K562 (cell line): ENCODE results near the gene RAPSN. TPM values are rescaled to one million over a fixed set of nuclear protein-coding genes. Genes with fewer than 3 reads are reported as not detected.

Experiments used
- ARID1B ChIP-seq: fragments of 450-650 bp; IDR thresholded peaks from 2 replicates; pipeline ENCODE4 v1.6.1; 2016; ENCODE audit warnings: antibody characterized with exemption, mild to moderate bottlenecking, inconsistent platforms
- PHF8 ChIP-seq: fragments of 200-600 bp; sonication (generic); IDR thresholded peaks from 2 replicates; pipeline ENCODE4 v1.6.1; 2012; ENCODE audit warnings: mixed run types, mild to moderate bottlenecking, inconsistent platforms, low read length, moderate library complexity, borderline replicate concordance
- polyA plus RNA-seq, 8 experiments: library from polyadenylated mRNA; depleted of rRNA in 4 of 8; stranded (reverse) in 5 of 8; unstranded in 3 of 8; fragments of >200 nt; fragmentation: Nextera tagmentation in 2 of 8; fragmentation: Illumina TruSeq in 1 of 8; extraction: Ambion mirVana in 2 of 8; extraction: Trizol in 1 of 8; gene quantifications; 2 replicates each; pipeline versions ENCODE4 v1.2.1 to v1.2.3, GENCODE V29; 2011 to 2014; ENCODE audit warnings: inconsistent platforms in 1 of 8, missing spikeins in 1 of 8
- total RNA-seq, 7 experiments: library from RNA; depleted of rRNA in 6 of 7; stranded (reverse); fragments of >200 nt in 6 of 7; fragmentation: Illumina TruSeq in 2 of 7; extraction: Trizol in 2 of 7; gene quantifications; 2 replicates each; pipeline versions ENCODE4 v1.2.1 to v1.2.3, GENCODE V29; 2011 to 2021; ENCODE audit warnings: low replicate concordance in 1 of 7
- TF ChIP-seq, protein P1 (sequence below): fragments of 250-450 bp; sonication (Bioruptor Pico); IDR thresholded peaks from 2 replicates; pipeline ENCODE4 v1.9.0; 2021; ENCODE audit warnings: mild to moderate bottlenecking, inconsistent platforms
- TF ChIP-seq, protein P2 (sequence below): sonication (generic); formaldehyde crosslinking; IDR thresholded peaks from 2 replicates; pipeline ENCODE4 v1.8.0; 2022; ENCODE audit warnings: mild to moderate bottlenecking, missing genetic modification reagents
- TF ChIP-seq, protein P3 (sequence below): fragments of 200-600 bp; sonication (generic); IDR thresholded peaks from one replicate; pipeline ENCODE4 v1.6.1; 2012; ENCODE audit warnings: mild to moderate bottlenecking, low read depth, low read length, inconsistent platforms

Gene RAPSN
- total and polyA plus RNA-seq, 9 of the 15 experiments (the other 6 are each of a cell fraction or from before 2014, with no cell fraction given), result 0.06 to 0.11 TPM; not detected in 7

DNA sequence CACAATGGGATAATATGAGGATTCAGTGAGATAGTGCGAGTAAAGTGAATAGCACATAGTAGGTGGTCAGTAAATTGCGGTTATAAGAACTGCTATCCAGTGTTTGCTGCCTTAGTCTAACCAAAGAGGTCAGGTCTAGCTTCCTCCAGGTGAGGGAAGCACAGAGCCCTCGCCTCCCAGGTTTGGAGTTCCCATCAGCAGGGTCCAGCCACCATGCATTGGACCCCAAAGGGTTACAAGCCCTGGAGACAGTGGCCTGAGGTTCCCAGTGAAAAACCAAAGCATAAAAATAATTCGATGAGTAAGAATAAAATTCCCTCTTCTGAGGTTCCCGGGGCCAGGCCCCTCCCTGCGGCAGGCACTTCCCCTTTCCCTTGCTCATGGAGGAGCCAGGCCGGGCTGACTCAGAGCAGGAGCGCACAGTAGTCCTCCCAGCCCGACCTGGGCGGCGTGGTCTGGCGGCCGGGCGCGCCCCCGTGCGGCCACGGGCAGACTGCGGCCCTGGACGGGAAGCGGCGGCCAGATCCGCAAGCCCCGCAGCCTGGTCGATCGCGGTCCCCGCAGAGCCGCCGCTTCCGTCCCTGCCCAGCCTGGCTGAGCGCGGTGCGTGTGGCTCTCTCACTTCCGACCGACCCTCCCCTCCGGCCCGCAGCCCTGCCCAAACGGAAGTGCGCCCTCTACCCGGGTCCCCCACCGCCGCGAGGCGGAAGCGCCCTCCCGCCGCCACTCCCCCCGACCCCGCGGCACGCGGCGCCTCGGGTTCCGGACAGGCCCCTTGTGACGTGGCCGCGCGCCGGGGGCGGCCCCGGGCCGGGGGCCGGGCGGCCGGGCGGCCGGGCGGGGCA, 41.0 kb downstream of the RAPSN start, which contains the start of gene SLC39A13 (continued):
- TF ChIP-seq, protein P1, sequence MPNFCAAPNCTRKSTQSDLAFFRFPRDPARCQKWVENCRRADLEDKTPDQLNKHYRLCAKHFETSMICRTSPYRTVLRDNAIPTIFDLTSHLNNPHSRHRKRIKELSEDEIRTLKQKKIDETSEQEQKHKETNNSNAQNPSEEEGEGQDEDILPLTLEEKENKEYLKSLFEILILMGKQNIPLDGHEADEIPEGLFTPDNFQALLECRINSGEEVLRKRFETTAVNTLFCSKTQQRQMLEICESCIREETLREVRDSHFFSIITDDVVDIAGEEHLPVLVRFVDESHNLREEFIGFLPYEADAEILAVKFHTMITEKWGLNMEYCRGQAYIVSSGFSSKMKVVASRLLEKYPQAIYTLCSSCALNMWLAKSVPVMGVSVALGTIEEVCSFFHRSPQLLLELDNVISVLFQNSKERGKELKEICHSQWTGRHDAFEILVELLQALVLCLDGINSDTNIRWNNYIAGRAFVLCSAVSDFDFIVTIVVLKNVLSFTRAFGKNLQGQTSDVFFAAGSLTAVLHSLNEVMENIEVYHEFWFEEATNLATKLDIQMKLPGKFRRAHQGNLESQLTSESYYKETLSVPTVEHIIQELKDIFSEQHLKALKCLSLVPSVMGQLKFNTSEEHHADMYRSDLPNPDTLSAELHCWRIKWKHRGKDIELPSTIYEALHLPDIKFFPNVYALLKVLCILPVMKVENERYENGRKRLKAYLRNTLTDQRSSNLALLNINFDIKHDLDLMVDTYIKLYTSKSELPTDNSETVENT (CRISPR knock-in tag), result peak; percentile 93
- TF ChIP-seq, protein P2, sequence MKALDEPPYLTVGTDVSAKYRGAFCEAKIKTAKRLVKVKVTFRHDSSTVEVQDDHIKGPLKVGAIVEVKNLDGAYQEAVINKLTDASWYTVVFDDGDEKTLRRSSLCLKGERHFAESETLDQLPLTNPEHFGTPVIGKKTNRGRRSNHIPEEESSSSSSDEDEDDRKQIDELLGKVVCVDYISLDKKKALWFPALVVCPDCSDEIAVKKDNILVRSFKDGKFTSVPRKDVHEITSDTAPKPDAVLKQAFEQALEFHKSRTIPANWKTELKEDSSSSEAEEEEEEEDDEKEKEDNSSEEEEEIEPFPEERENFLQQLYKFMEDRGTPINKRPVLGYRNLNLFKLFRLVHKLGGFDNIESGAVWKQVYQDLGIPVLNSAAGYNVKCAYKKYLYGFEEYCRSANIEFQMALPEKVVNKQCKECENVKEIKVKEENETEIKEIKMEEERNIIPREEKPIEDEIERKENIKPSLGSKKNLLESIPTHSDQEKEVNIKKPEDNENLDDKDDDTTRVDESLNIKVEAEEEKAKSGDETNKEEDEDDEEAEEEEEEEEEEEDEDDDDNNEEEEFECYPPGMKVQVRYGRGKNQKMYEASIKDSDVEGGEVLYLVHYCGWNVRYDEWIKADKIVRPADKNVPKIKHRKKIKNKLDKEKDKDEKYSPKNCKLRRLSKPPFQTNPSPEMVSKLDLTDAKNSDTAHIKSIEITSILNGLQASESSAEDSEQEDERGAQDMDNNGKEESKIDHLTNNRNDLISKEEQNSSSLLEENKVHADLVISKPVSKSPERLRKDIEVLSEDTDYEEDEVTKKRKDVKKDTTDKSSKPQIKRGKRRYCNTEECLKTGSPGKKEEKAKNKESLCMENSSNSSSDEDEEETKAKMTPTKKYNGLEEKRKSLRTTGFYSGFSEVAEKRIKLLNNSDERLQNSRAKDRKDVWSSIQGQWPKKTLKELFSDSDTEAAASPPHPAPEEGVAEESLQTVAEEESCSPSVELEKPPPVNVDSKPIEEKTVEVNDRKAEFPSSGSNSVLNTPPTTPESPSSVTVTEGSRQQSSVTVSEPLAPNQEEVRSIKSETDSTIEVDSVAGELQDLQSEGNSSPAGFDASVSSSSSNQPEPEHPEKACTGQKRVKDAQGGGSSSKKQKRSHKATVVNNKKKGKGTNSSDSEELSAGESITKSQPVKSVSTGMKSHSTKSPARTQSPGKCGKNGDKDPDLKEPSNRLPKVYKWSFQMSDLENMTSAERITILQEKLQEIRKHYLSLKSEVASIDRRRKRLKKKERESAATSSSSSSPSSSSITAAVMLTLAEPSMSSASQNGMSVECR (CRISPR knock-in tag), result peak; percentile 94
- TF ChIP-seq, protein P3, sequence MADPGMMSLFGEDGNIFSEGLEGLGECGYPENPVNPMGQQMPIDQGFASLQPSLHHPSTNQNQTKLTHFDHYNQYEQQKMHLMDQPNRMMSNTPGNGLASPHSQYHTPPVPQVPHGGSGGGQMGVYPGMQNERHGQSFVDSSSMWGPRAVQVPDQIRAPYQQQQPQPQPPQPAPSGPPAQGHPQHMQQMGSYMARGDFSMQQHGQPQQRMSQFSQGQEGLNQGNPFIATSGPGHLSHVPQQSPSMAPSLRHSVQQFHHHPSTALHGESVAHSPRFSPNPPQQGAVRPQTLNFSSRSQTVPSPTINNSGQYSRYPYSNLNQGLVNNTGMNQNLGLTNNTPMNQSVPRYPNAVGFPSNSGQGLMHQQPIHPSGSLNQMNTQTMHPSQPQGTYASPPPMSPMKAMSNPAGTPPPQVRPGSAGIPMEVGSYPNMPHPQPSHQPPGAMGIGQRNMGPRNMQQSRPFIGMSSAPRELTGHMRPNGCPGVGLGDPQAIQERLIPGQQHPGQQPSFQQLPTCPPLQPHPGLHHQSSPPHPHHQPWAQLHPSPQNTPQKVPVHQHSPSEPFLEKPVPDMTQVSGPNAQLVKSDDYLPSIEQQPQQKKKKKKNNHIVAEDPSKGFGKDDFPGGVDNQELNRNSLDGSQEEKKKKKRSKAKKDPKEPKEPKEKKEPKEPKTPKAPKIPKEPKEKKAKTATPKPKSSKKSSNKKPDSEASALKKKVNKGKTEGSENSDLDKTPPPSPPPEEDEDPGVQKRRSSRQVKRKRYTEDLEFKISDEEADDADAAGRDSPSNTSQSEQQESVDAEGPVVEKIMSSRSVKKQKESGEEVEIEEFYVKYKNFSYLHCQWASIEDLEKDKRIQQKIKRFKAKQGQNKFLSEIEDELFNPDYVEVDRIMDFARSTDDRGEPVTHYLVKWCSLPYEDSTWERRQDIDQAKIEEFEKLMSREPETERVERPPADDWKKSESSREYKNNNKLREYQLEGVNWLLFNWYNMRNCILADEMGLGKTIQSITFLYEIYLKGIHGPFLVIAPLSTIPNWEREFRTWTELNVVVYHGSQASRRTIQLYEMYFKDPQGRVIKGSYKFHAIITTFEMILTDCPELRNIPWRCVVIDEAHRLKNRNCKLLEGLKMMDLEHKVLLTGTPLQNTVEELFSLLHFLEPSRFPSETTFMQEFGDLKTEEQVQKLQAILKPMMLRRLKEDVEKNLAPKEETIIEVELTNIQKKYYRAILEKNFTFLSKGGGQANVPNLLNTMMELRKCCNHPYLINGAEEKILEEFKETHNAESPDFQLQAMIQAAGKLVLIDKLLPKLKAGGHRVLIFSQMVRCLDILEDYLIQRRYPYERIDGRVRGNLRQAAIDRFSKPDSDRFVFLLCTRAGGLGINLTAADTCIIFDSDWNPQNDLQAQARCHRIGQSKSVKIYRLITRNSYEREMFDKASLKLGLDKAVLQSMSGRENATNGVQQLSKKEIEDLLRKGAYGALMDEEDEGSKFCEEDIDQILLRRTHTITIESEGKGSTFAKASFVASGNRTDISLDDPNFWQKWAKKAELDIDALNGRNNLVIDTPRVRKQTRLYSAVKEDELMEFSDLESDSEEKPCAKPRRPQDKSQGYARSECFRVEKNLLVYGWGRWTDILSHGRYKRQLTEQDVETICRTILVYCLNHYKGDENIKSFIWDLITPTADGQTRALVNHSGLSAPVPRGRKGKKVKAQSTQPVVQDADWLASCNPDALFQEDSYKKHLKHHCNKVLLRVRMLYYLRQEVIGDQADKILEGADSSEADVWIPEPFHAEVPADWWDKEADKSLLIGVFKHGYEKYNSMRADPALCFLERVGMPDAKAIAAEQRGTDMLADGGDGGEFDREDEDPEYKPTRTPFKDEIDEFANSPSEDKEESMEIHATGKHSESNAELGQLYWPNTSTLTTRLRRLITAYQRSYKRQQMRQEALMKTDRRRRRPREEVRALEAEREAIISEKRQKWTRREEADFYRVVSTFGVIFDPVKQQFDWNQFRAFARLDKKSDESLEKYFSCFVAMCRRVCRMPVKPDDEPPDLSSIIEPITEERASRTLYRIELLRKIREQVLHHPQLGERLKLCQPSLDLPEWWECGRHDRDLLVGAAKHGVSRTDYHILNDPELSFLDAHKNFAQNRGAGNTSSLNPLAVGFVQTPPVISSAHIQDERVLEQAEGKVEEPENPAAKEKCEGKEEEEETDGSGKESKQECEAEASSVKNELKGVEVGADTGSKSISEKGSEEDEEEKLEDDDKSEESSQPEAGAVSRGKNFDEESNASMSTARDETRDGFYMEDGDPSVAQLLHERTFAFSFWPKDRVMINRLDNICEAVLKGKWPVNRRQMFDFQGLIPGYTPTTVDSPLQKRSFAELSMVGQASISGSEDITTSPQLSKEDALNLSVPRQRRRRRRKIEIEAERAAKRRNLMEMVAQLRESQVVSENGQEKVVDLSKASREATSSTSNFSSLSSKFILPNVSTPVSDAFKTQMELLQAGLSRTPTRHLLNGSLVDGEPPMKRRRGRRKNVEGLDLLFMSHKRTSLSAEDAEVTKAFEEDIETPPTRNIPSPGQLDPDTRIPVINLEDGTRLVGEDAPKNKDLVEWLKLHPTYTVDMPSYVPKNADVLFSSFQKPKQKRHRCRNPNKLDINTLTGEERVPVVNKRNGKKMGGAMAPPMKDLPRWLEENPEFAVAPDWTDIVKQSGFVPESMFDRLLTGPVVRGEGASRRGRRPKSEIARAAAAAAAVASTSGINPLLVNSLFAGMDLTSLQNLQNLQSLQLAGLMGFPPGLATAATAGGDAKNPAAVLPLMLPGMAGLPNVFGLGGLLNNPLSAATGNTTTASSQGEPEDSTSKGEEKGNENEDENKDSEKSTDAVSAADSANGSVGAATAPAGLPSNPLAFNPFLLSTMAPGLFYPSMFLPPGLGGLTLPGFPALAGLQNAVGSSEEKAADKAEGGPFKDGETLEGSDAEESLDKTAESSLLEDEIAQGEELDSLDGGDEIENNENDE, result no peak
- peak; percentile 84; the same call in 1 of the 2 replicates for TF ChIP-seq PHF8
- peak; percentile 64 for TF ChIP-seq ARID1B
